ENCODE results near the gene NCMAP. TPM values are rescaled to one million over a fixed set of nuclear protein-coding genes. Genes with fewer than 3 reads are reported as not detected.

NCMAP gene
- total and polyA plus RNA-seq, 2 of the 4 experiments (the other 2 are of a cell fraction) = not detected

DNA sequence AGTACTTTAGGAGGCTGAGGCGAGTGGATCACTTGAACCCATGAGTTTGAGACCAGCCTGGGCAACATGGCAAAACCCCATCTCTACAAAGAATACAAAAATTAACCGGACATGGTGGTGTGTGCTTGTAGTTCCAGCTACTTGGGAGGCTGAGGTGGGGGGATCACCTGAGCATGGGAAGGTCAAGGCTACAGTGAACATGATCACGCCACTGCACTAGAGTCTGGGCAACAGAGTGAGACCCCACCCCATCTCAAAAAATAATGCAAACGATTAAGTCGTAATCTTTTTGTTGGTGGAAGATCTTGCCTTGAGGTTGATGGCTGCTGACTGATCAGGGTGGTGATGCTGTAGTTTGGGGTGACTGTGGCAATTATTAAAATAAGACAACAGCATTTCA is 47.0 kb upstream of the NCMAP start:
- H3K9me3 ChIP-seq (ENCODE audit: control insufficient read depth, insufficient read depth, low read length) = no peaks in the 10 kb centered on the region
- no peak overlapping the region for H3K18ac ChIP-seq (ENCODE audit: low read depth, low read length)
- dilution Hi-C loops (cut with HindIII; ENCODE audit: low sequenced_read_pairs, unreplicated experiment) = no loop called here
- no peak overlapping the region for H3K56ac ChIP-seq (ENCODE audit: extremely low read depth, insufficient read depth, low read length)
- H3K4me1 ChIP-seq (ENCODE audit: control insufficient read depth, insufficient read depth, low read length) = no peaks in the 10 kb centered on the region
- no CpG with 5 or more reads among the region's 5 CpGs for WGBS, 2 experiments (ENCODE audit: extremely low coverage in 2 of 2, insufficient read length in 1 of 2)
- no peak overlapping the region for H2AK5ac ChIP-seq (ENCODE audit: low read depth, low read length)
- no peaks in the 10 kb centered on the region for H4K20me1 ChIP-seq (ENCODE audit: insufficient read depth, low read length)
- no peak overlapping the region for H2AFZ ChIP-seq (replicated peaks; ENCODE audit: low read length, poor library complexity)
- intact Hi-C loops (cut with micrococcal nuclease) = loop anchor here (10.0 kb wide), 1 partner anchor 106 kb away; no protein-coding TSS in a partner anchor
- H3K9me1 ChIP-seq (ENCODE audit: insufficient read depth, low read length) = peaks cover 11% of the 10 kb centered on the region; the same call in 1 of the 2 replicates
- no peak overlapping the region for H3K4ac ChIP-seq (ENCODE audit: low read depth, low read length)
- H2AK9ac ChIP-seq (replicated peaks; ENCODE audit: low read depth, low read length, poor library complexity) = no peak overlapping the region
- ATAC-seq (ENCODE audit: low read depth) (no peak), DNase-seq (no peak)
- no peak overlapping the region for H2BK20ac ChIP-seq (ENCODE audit: low read depth, low read length)
- H3K27ac ChIP-seq (ENCODE audit: insufficient read depth, low read length) = no peak overlapping the region
- H4K91ac ChIP-seq (ENCODE audit: insufficient read depth, low read depth, low read length) = no peak overlapping the region
- H4K5ac ChIP-seq (ENCODE audit: low read depth, low read length) = no peak overlapping the region
- no peak overlapping the region for H3K14ac ChIP-seq (replicated peaks; ENCODE audit: low read depth, low read length)
- no peak overlapping the region for H2BK15ac ChIP-seq (ENCODE audit: low read depth, low read length)
- peaks cover 8 to 18% of the 10 kb centered on the region in 2 experiments for H3K79me1 ChIP-seq (ENCODE audit: low read depth in 1 of 2, low read length in 2 of 2)
- no peak overlapping the region for H3K9ac ChIP-seq (ENCODE audit: low read depth, low read length)
- no peaks in the 10 kb centered on the region; the same call in 1 of the 2 replicates for H3K36me3 ChIP-seq (ENCODE audit: control insufficient read depth, insufficient read depth, low read length)
- TF ChIP-seq FOS (IDR thresholded peaks at IDR 0.05; ENCODE audit: low read depth, low read length) (no peak), RAD21 (IDR thresholded peaks at IDR 0.05; ENCODE audit: low read length) (no peak), RFX5 (IDR thresholded peaks at IDR 0.05; ENCODE audit: low read depth, low read length) (no peak), CEBPB (IDR thresholded peaks at IDR 0.05; ENCODE audit: low read depth, low read length) (no peak), NFE2L2 (IDR thresholded peaks at IDR 0.05; ENCODE audit: low read depth, low read length) (no peak), SMC3 (IDR thresholded peaks at IDR 0.05; ENCODE audit: low read depth, low read length) (no peak), BHLHE40 (IDR thresholded peaks at IDR 0.05; ENCODE audit: low read depth, low read length) (no peak), MAZ (IDR thresholded peaks at IDR 0.05; ENCODE audit: borderline replicate concordance, low read depth, low read length) (no peak), MXI1 (IDR thresholded peaks at IDR 0.05; ENCODE audit: borderline replicate concordance, low read depth, low read length) (no peak), CHD1 (IDR thresholded peaks at IDR 0.05; ENCODE audit: low read depth, low read length) (no peak), MAFK (IDR thresholded peaks at IDR 0.05; ENCODE audit: low read depth, low read length) (no peak), POLR2A (IDR thresholded peaks at IDR 0.05; ENCODE audit: low read depth, low read length) (no peak), RCOR1 (IDR thresholded peaks at IDR 0.05; ENCODE audit: insufficient replicate concordance, low read length) (no peak)
- TF ChIP-seq, protein P1, sequence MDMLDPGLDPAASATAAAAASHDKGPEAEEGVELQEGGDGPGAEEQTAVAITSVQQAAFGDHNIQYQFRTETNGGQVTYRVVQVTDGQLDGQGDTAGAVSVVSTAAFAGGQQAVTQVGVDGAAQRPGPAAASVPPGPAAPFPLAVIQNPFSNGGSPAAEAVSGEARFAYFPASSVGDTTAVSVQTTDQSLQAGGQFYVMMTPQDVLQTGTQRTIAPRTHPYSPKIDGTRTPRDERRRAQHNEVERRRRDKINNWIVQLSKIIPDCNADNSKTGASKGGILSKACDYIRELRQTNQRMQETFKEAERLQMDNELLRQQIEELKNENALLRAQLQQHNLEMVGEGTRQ (IDR thresholded peaks at IDR 0.05; ENCODE audit: low read depth, low read length) = no peak
- TF ChIP-seq, protein P2, sequence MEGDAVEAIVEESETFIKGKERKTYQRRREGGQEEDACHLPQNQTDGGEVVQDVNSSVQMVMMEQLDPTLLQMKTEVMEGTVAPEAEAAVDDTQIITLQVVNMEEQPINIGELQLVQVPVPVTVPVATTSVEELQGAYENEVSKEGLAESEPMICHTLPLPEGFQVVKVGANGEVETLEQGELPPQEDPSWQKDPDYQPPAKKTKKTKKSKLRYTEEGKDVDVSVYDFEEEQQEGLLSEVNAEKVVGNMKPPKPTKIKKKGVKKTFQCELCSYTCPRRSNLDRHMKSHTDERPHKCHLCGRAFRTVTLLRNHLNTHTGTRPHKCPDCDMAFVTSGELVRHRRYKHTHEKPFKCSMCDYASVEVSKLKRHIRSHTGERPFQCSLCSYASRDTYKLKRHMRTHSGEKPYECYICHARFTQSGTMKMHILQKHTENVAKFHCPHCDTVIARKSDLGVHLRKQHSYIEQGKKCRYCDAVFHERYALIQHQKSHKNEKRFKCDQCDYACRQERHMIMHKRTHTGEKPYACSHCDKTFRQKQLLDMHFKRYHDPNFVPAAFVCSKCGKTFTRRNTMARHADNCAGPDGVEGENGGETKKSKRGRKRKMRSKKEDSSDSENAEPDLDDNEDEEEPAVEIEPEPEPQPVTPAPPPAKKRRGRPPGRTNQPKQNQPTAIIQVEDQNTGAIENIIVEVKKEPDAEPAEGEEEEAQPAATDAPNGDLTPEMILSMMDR (conservative IDR thresholded peaks at IDR 0.05; ENCODE audit: low read depth, low read length) = no peak
- TF ChIP-seq, protein P3, sequence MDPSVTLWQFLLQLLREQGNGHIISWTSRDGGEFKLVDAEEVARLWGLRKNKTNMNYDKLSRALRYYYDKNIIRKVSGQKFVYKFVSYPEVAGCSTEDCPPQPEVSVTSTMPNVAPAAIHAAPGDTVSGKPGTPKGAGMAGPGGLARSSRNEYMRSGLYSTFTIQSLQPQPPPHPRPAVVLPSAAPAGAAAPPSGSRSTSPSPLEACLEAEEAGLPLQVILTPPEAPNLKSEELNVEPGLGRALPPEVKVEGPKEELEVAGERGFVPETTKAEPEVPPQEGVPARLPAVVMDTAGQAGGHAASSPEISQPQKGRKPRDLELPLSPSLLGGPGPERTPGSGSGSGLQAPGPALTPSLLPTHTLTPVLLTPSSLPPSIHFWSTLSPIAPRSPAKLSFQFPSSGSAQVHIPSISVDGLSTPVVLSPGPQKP (IDR thresholded peaks at IDR 0.05; ENCODE audit: borderline replicate concordance, low read depth, low read length) = no peak
- ChIA-PET POLR2A (ENCODE audit: unreplicated experiment) (no interaction called here), CTCF (no interaction called here)
- no peak overlapping the region for H4K8ac ChIP-seq (ENCODE audit: low read depth in 2 of 2, low read length in 2 of 2)
- H3K4me3 ChIP-seq (ENCODE audit: insufficient read depth, low read depth, low read length) = no peak overlapping the region
- no peak overlapping the region for H2BK5ac ChIP-seq (ENCODE audit: low read depth, low read length, poor library complexity, severe bottlenecking)
- in situ Hi-C loops (cut with MboI; ENCODE audit: low sequenced_read_pairs) = no loop called here
- BruUV-seq (replicated peaks) = no TSS peak
- no peak overlapping the region for H3K23ac ChIP-seq (ENCODE audit: low read depth, low read length)
- H2BK120ac ChIP-seq (ENCODE audit: low read depth, low read length) = no peak overlapping the region
- no peaks in the 10 kb centered on the region for H3K27me3 ChIP-seq (ENCODE audit: control insufficient read depth, insufficient read depth, low read length)
- no peak overlapping the region for H3K4me2 ChIP-seq (ENCODE audit: low read depth, low read length)
